ENCODE results near the gene TM7SF2. TPM values are rescaled to one million over a fixed set of nuclear protein-coding genes. Genes with fewer than 3 reads are reported as not detected.
A peak's percentile ranks its signal among the peaks of the same experiment; 100 is the strongest.

The TM7SF2 gene
- total and polyA plus RNA-seq, 2 of the 13 experiments (the other 11 are each of a cell fraction or from before 2014, with no cell fraction given), result 56.0 to 66.9 TPM

GRCh38 chr11:65107751-65108468 lies 3.8 kb upstream of the TM7SF2 start:
- peaks cover 12% of the 10 kb centered on the region for H3K4me1 ChIP-seq (ENCODE audit: insufficient read depth, low read length)
- peaks cover 8 to 25% of the 10 kb centered on the region in 2 experiments; a peak in 4 of 5 replicates for H3K36me3 ChIP-seq (replicated peaks in 1 of 2; ENCODE audit: control insufficient read depth in 1 of 2, insufficient read depth in 2 of 2, low read length in 2 of 2)
- WGBS (ENCODE audit: low lambda C conversion rate), result 96% methylated on average over 47 of the region's 52 CpGs
- no peak overlapping the region for H3K4me3 ChIP-seq (replicated peaks in 1 of 3; ENCODE audit: insufficient read depth in 1 of 3, low read depth in 2 of 3, low read length in 3 of 3)
- H4K20me1 ChIP-seq (ENCODE audit: insufficient read depth, low read length), result no peaks in the 10 kb centered on the region
- in situ Hi-C loops (cut with HindIII; ENCODE audit: extremely low pct_ligation_motif_present, low pct_unique_long_range_greater_than_20kb), result no loop called here
- no TSS peak for BruUV-seq (replicated peaks)
- ATAC-seq (no peak), FAIRE-seq (no peak), DNase-seq (ENCODE audit: low spot score) (no peak)
- TF ChIP-seq ARID3A (IDR thresholded peaks at IDR 0.05; ENCODE audit: low read depth, low read length) (no peak), MAX (IDR thresholded peaks at IDR 0.05) (no peak), DMTF1 (CRISPR knock-in tag; IDR thresholded peaks at IDR 0.05) (no peak), ZNF136 (CRISPR knock-in tag; IDR thresholded peaks at IDR 0.05; ENCODE audit: low read depth) (no peak), RBFOX2 (IDR thresholded peaks at IDR 0.05; ENCODE audit: low read depth, low read length) (peak; percentile 53), AGO2 (optimal IDR thresholded peaks at IDR 0.05; ENCODE audit: low read depth, low read length) (peak; percentile 33), HCFC1 (IDR thresholded peaks at IDR 0.05; ENCODE audit: low read depth, low read length) (no peak)
- no peak overlapping the region for H2AFZ ChIP-seq (ENCODE audit: low read length)
- intact Hi-C loops (cut with micrococcal nuclease; ENCODE audit: unreplicated experiment), result no loop called here
- POLR2A ChIA-PET, result no interaction called here
- no peaks in the 10 kb centered on the region for H3K9me3 ChIP-seq (ENCODE audit: low read length)
- CTCF ChIA-PET (ENCODE audit: low intra/inter-chr PET ratio, low total read pairs), result no interaction called here
- H3K4me2 ChIP-seq (ENCODE audit: low read depth, low read length), result no peak overlapping the region
- no peaks in the 10 kb centered on the region for H3K27me3 ChIP-seq (ENCODE audit: control insufficient read depth in 1 of 2, insufficient read depth in 2 of 2, low read length in 2 of 2)
- H3K9ac ChIP-seq (ENCODE audit: insufficient read depth, low read depth, low read length), result no peak overlapping the region
- H3K27ac ChIP-seq (ENCODE audit: extremely low read length, insufficient read depth, low read length), result no peak overlapping the region
- peaks cover 4% of the 10 kb centered on the region for H3K79me2 ChIP-seq (ENCODE audit: insufficient read depth, low read length)

Data from HepG2 (cell line).